ENCODE data around the gene LRWD1. TPM values are rescaled to one million over a fixed set of nuclear protein-coding genes. Genes with fewer than 3 reads are reported as not detected.
"Not testable (repeated sequence)": the region's sequence is repeated elsewhere in the genome, so short reads cannot be mapped to it uniquely, and the experiment has no call there.

Gene LRWD1
- total RNA-seq, 1 donor from 2014 or later = 16.4 TPM

DNA sequence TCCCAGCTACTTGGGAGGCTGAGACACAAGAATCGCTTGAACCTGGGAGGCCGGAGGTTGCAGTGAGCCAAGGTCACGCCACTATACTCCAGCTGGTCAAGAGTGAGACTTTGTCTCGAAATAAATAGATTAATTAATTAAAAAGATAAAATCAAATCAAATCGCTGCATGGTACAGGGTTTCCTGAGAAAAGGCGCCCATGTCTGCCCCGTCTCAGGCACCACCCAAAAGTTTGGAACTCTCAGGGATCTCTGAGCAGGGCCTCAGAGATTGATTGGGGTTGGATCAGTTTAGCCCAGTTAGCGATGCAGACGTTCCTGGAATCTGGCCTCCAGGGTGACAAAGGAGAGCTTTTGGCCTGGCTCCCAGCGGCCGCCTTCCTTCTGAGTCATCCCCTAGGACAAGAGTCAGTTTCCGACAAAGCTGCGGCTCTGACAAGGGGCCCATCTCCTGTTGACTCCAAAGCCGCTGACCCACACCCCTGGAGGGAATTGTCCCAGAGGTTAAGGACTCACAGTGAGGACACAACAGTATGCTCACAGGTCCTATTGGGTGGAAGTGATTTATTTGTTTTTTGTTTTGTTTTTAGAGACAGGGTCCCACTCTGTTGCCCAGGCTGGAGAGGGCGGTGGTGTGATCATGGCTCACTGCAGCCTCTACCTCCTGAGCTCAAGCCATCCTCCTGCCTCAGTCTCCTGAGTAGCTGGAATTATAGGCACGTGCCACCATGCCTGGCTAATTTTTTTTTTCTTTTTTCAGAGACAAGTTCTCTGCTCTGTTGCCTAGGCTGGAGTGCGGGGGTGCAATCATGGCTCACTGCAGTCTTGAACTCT is 24.6 kb upstream of the LRWD1 start:
- ATAC-seq (peak; percentile 53), DNase-seq (ENCODE audit: low spot score) (no peak)

GRCh38 chr7:102444961-102445673 is 19.7 kb upstream of the LRWD1 start:
- no peak for DNase-seq (ENCODE audit: low spot score)
- no peak for ATAC-seq

DNA sequence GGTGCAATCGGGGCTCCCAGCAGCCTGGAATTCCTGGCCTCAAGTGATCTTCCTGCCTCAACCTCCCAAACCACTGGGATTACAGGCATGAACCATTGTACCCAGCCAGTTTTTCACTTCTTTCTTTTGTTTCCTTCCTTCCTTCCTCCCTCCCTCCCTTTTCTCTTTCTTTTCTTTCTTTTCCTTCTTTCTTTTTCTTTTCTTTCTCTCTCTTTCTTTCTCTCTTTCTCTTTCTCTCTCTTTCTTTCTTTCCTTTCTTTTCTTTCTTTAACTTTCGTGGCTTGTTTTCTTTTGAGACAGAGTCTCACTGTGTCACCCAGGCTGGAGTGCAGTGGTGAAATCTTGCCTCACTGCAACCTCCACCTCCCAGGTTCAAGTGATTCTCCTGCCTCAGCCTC is 19.1 kb upstream of the LRWD1 start:
- no peak for ATAC-seq

DNA sequence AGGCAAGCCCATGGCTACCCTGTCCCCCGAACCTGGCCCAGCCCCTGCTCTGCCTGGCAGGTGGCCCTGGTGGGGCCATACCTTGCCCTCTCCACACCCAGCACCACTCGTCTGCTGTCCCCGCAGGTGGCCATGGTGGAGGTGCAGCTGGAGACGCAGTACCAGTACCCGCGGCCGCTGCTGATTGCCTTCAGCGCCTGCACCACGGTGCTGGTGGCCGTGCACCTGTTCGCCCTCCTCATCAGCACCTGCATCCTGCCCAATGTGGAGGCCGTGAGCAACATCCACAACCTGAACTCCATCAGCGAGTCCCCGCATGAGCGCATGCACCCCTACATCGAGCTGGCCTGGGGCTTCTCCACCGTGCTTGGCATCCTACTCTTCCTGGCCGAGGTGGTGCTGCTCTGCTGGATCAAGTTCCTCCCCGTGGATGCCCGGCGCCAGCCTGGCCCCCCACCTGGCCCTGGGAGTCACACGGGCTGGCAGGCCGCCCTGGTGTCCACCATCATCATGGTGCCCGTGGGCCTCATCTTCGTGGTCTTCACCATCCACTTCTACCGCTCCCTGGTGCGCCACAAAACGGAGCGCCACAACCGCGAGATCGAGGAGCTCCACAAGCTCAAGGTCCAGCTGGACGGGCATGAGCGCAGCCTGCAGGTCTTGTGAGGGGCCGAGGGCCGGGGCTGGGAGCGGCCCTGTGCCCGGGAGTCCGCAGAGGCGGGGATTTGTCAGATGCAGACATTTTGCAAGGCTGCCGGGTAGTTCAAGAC is 18.2 kb upstream of the LRWD1 start:
- no peak for DNase-seq (ENCODE audit: low spot score)
- no peak for ATAC-seq

More for the DNA sequence above, 19.1 kb upstream of the LRWD1 start:
- no peak for DNase-seq (ENCODE audit: low spot score)

- DNase-seq (ENCODE audit: low spot score) (no peak), ATAC-seq (no peak)
These were observed 17.5 kb upstream of the LRWD1 start for GRCh38 chr7:102447311-102447710.

DNA sequence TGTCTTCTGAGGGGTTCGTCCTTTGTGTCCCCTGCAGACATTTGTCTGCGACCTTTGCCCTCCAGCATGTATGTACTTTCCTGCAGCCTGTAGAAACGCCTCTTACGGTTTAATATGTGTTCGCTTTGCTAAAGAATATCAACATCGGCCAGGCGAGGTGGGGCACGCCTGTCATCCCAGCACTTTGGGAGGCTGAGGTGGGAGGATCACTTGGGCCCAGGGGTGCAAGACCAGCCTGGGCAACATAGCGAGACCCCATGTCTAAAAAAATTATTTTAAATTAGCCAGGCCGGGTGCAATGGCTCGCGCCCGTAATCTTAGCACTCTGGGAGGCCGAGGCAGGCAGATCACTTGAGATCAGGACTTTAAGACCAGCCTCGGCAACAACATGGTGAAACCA is 15.6 kb upstream of the LRWD1 start:
- DNase-seq (ENCODE audit: low spot score) = no peak
- no peak for ATAC-seq

- no peak for DNase-seq (ENCODE audit: low spot score)
- ATAC-seq = peak; percentile 45
These were observed 14.5 kb upstream of the LRWD1 start for GRCh38 chr7:102450242-102450641.

DNA sequence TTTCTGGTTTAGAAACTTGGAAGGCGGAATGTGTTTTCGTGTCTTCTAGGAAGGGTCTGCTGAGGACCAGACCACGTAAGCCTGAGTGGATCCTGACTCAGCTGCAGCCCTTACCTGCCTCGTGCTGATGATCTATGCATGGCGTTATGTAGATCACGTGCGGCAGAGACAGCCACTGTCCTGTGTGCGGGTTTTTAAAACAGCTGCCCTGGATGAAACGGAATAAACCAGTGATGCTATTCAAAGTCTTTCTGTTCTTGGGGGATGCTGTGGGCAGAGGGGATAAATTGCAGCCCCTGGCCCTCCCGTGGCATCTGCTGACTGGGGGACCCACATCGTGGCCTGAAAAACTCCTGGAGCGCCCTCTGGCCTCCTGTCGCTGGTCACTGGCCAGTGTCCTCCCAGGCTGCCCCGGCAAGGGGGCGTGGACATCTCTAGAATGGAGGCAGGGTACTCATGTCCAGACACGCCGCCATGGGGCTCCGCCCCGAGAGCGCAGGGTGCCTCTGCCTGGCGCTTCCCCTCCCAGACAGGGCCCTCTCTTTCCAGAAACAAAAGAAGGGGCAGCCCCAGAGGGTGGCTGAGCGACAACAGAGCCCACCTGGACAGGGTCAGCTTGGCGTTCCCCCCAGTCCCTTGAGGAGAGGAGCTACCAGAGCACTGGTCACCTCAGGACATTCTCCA is 13.3 kb upstream of the LRWD1 start:
- ATAC-seq (peak; percentile 31), DNase-seq (ENCODE audit: low spot score) (no peak)

DNA sequence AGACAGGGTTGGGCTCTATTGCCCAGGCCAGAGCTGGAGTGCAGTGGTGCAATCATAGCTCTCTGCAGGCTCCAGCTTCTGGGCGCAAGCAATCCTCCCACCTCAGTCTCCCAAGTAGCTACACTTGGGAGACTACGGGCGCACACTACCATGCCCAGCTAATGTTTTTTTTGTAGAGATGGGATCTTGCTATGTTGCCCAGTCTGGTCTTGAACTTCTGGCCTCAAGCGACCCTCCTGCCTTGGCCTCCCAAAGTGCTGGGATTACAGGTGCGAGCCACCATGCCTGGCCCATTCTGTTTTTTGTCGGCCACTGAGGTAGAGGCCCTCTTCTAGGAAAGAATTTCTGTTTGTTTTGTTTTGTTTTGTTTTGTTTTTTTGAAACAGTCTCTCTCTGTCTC is 12.3 kb upstream of the LRWD1 start:
- no peak for ATAC-seq
- DNase-seq (ENCODE audit: low spot score) = no peak

DNA sequence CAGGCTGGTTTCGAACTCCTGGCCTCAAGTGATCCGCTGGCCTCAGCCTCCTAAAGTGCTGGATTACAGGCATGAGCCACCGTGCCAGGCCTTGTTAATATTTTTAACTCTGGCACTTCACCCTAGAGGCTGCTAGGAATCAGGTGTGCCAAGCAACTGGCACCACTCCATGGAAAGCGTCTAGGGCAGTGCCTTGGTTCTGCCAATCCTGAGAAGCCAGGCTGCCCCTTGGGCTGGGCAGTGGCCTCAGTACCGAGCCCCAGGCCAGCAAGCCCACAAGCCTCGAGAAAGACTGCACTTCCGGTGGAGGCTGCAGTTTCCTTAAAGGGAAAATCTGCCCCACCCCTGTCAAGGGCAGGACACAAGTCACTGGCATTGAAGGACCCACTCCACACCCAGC is 11.5 kb upstream of the LRWD1 start:
- DNase-seq (ENCODE audit: low spot score) = no peak
- peak; percentile 57 for ATAC-seq

DNA sequence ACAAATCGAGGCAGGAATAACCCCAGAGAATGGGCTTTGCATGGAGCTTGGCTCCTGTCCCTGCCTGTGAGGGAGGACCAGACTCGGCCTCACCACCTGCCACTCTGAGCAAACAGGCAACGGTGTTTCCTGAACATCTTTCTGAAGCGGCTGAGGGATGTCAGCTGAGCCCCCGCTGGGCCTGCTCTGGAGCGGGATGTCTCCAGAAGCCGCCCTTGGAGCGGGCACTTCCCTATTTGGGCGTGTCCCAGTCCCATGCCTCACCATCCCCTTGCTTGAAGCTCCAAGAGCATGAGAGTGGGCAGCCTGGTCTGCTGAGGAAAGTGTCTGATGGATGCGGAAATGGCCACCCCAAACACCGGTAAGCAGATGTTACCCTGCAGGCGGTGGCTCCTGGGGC is 10.3 kb upstream of the LRWD1 start:
- ATAC-seq (no peak), DNase-seq (ENCODE audit: low spot score) (no peak)

GRCh38 chr7:102454932-102455331 is 9.9 kb upstream of the LRWD1 start:
- not testable (repeated sequence) for DNase-seq (ENCODE audit: low spot score); ATAC-seq

DNA sequence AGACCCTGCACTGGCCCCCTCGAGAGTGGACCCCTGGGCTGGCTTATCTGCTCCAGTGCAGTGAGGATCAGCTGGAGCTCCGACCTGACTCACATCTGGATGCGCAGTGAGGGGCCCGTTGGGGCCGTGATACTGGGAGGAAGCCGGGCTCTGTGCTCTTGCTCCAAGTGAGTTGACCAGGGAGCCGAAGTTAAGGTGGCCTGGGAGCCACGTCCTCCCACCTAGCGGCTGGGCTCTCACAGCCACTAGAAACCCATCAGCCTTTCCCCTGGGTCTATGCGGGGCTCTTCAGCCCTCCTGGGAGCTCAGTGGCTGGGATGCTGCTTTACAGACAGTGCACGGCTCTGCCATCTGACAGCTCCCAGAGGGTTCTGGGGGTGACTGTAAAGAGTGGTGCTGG is 9.2 kb upstream of the LRWD1 start:
- ATAC-seq (no peak), DNase-seq (ENCODE audit: low spot score) (no peak)

DNA sequence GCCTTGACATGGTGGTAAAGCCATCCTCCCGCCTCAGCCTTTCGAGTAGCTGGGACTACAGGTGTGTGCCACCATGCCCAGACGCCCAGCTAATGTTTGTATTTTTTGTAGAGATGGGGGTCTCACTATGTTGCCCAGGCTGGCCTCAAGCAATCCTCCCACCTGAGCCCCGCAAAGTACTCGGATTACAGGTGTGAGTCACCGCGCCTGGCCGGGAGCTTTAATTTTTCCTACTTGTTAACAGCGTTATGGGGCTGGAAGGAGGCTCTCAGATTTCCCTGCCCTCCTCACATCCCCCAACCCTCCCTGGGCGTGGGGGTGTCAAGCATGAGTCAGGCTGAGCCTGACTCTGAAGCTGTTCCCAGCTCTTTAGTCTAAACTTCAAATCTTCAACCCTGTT is 8.5 kb upstream of the LRWD1 start:
- DNase-seq (ENCODE audit: low spot score) (no peak), ATAC-seq (no peak)

DNA sequence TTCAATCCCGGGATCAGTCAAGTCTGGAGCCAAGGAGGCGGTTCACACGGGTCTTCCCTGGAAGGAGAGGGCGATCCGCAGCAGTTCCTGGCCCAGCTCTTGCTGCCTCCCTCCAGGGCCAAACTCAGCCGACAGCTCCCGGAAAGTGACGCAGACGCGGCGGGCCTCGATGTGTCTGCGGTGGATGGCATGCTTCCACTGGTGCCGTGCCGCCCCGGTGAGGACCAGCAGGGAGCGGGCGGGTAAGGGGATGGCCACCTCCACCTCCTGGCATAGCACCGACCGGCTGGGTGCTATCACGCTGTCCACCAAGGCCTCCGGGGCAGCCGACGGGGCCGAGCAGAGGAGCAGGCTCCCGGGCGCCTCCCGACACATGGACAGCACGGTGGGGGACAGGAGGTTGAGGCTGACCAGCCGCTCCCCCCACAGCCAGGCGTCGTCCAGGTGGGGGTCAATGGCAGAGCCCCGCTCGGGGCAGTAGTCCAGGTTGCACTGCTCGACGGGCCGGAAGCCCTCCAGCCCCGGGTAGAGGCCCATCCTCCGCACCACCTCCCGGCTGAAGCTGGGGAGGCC is 7.3 kb upstream of the LRWD1 start:
- DNase-seq (ENCODE audit: low spot score) (no peak), ATAC-seq (no peak)

- DNase-seq (ENCODE audit: low spot score) = no peak
- peak; percentile 60 for ATAC-seq
These were observed 5.5 kb upstream of the LRWD1 start for GRCh38 chr7:102459221-102459844.

DNA sequence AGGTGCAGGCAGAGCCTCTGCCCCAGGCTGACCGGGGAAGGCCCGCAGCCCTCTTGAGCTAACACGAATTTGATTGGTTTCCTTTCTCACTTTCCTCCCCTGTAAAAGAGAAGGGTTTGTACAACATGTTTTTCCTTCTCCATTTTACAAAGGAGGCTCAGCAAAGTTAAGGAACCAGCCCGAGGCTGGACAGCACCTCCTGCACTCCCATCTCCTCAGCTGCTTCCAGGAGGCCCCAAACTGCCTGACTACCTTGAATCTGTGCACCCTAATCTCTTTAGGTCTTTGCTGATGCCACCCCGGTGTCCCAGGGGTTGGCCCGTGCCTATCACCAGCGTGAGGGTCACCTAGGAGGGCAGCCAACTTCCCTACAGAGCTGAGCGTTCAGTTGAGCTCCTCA is 4.3 kb upstream of the LRWD1 start:
- DNase-seq (ENCODE audit: low spot score) (no peak), ATAC-seq (no peak)

DNA sequence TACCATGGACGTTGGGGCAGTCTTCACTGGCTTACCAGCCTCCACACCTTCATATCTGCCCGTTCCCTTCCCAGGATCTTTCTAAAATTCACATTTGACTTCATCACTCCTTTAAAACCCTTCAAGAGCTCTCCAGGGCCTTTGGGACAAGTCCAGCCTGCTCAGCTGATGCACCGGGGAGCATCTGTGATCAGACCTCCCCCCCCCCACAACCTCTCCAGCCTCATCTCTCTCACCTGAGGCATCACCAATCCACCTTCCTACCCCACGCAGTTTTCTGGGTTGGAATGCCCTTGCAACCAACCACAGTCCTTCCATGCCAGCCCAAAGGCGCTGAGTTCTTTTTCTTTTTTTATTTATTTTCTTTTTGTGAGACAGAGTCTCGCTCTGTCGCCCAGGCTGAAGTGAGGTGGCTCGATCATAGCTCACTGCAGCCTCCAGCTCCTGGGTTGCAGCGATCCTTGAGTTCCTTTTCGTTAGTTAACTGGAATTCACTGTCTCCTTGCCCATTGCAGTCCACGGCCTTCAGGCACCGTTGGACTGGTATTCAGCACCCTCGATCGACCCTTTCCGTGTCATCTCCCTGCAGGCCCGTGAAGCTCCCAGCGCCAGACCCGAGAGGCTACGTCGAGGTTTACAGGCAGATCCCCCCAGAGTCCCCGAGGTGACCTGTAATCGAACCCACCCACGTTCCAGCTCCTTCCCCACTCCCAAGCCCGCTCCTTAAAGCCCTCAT is 775 bp upstream of the LRWD1 start:
- ATAC-seq (peak; percentile 6), DNase-seq (ENCODE audit: low spot score) (no peak)

DNA sequence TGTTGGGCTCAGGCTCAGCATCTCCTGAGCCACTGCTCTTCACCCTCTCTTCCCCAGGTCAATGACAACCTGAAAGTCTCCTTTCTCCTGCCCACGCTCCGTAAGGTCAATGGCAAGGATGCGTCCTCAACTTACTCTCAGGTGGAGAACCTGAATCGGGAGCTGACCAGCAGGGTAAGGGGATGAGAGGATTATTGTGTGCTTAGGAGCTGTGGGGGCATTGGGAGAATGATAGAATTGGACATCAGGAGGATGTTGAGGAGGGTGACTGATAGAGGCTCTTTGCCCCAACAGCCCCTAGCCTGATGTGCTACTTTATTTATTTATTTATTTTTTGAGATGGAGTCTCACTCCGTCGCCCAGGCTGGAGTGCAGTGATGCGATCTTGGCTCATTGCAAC is 1.3 kb downstream of the LRWD1 start:
- ATAC-seq (no peak), DNase-seq (ENCODE audit: low spot score) (no peak)
